Measurements from ENCODE around the gene LIMS2. TPM values are rescaled to one million over a fixed set of nuclear protein-coding genes. Genes with fewer than 3 reads are reported as not detected.

Gene LIMS2
- total and polyA plus RNA-seq, 8 donors: 22.4 to 122 (median 27.3) TPM

Other genes with a start within 250 kb of the LIMS2 start
- gene IWS1, start 149.0 kb downstream of the LIMS2 start, total RNA-seq: 10 to 100 TPM; 37.2 to 37.5 TPM
- gene IWS1, start 149.0 kb downstream of the LIMS2 start, polyA plus RNA-seq (ENCODE audit: insufficient read length in 6 of 6): 10 to 100 TPM; 62.6 to 72.9 (median 68.8) TPM
- 1 to 10 TPM in 1 of 2 donors, under 1 TPM in 1; 0.61 to 2.4 TPM for gene MYO7B, start 139.8 kb downstream of the LIMS2 start, total RNA-seq
- 1 to 10 TPM in 3 of 6 donors, under 1 TPM in 3; 0.77 to 2.0 (median 1.00) TPM for gene MYO7B, start 139.8 kb downstream of the LIMS2 start, polyA plus RNA-seq (ENCODE audit: insufficient read length in 6 of 6)
- under 1 TPM; 0.24 to 0.26 TPM for gene GPR17, start 29.4 kb downstream of the LIMS2 start, total RNA-seq
- 1 to 10 TPM in 4 of 6 donors, under 1 TPM in 2; 0.68 to 3.6 (median 1.4) TPM for gene GPR17, start 29.4 kb downstream of the LIMS2 start, polyA plus RNA-seq (ENCODE audit: insufficient read length in 6 of 6)
- gene SFT2D3, start 26.0 kb upstream of the LIMS2 start, total RNA-seq: 1 to 10 TPM; 4.7 to 6.8 TPM
- gene SFT2D3, start 26.0 kb upstream of the LIMS2 start, polyA plus RNA-seq (ENCODE audit: insufficient read length in 6 of 6): under 1 TPM in 2 of 6 donors, not detected in 4; 0.56 to 1.00 TPM
- gene WDR33, start 135.6 kb upstream of the LIMS2 start, total RNA-seq: 10 to 100 TPM; 46.4 to 55.2 TPM
- gene WDR33, start 135.6 kb upstream of the LIMS2 start, polyA plus RNA-seq (ENCODE audit: insufficient read length in 6 of 6): 10 to 100 TPM; 47.3 to 57.5 (median 50.8) TPM
- gene POLR2D, start 182.6 kb upstream of the LIMS2 start, total RNA-seq: 10 to 100 TPM; 27.2 to 28.0 TPM
- gene POLR2D, start 182.6 kb upstream of the LIMS2 start, polyA plus RNA-seq (ENCODE audit: insufficient read length in 6 of 6): 10 to 100 TPM; 34.7 to 39.5 (median 36.9) TPM
- 10 to 100 TPM; 13.6 to 15.1 TPM for gene AMMECR1L, start 210.4 kb upstream of the LIMS2 start, total RNA-seq
- gene AMMECR1L, start 210.4 kb upstream of the LIMS2 start, polyA plus RNA-seq (ENCODE audit: insufficient read length in 6 of 6): 10 to 100 TPM; 22.2 to 26.3 (median 25.0) TPM

All from left lung (tissue), 8 donors.